Umbilical cord (tissue), 2 donors: ENCODE data around the gene ZBED1. TPM values are rescaled to one million over a fixed set of nuclear protein-coding genes. Genes with fewer than 3 reads are reported as not detected.
"Not testable (repeated sequence)": the region's sequence is repeated elsewhere in the genome, so short reads cannot be mapped to it uniquely, and the experiment has no call there.

Source experiments
- DNase-seq: peaks from one replicate; pipeline ENCODE4 v3.0.0-alpha.2; 2015; ENCODE audit warnings: low spot score
- total RNA-seq: library from RNA; depleted of rRNA; stranded (reverse); fragments of >200 nt; gene quantifications from one replicate; pipeline ENCODE4 v1.2.3, GENCODE V29; 2014; ENCODE audit warnings: low replicate concordance; ENCODE audit not compliant: insufficient read depth

The ZBED1 gene
- total RNA-seq, 1 donor from 2014 or later = 23.8 TPM

GRCh38 chrX:2497961-2498780, 2.6 kb downstream of the ZBED1 start:
- DNase-seq = peak; percentile 11

GRCh38 chrX:2495595-2495994, 5.2 kb downstream of the ZBED1 start:
- no peak for DNase-seq

- DNase-seq = no peak
These were observed 8.1 kb downstream of the ZBED1 start for GRCh38 chrX:2492531-2493218.

- DNase-seq = no peak
These were observed 10.1 kb downstream of the ZBED1 start for GRCh38 chrX:2490634-2491033.

- no peak for DNase-seq
These were observed 11.0 kb downstream of the ZBED1 start for GRCh38 chrX:2489446-2490445.

- DNase-seq = no peak
These were observed 12.0 kb downstream of the ZBED1 start for GRCh38 chrX:2488621-2489285.

GRCh38 chrX:2487366-2487765, 13.4 kb downstream of the ZBED1 start:
- DNase-seq = no peak

GRCh38 chrX:2486476-2487133, 14.2 kb downstream of the ZBED1 start:
- no peak for DNase-seq

GRCh38 chrX:2485789-2486345, 14.9 kb downstream of the ZBED1 start:
- DNase-seq = no peak

- peak; percentile 42 for DNase-seq
These were observed 15.8 kb downstream of the ZBED1 start for GRCh38 chrX:2484721-2485648.

- DNase-seq = no peak
These were observed 16.5 kb downstream of the ZBED1 start for GRCh38 chrX:2484256-2484655.

GRCh38 chrX:2483398-2484060, 17.2 kb downstream of the ZBED1 start:
- DNase-seq = no peak

- DNase-seq = not testable (repeated sequence)
These were observed 19.2 kb downstream of the ZBED1 start for GRCh38 chrX:2481597-2481996.

GRCh38 chrX:2479982-2480381, 20.8 kb downstream of the ZBED1 start:
- not testable (repeated sequence) for DNase-seq

- DNase-seq = no peak
These were observed 21.4 kb downstream of the ZBED1 start for GRCh38 chrX:2479420-2479780.

GRCh38 chrX:2478546-2479419, 22.0 kb downstream of the ZBED1 start:
- DNase-seq = no peak

- DNase-seq = not testable (repeated sequence)
These were observed 23.5 kb downstream of the ZBED1 start for GRCh38 chrX:2477313-2477712.
